ENCODE data around the gene SELENOT.

- TF ChIP-seq POLR2AphosphoS5 (IDR thresholded peaks at IDR 0.05), result no peak
- no peak for TF ChIP-seq CTCF (IDR thresholded peaks at IDR 0.05)
These were observed 4.3 kb downstream of the SELENOT start for GRCh38 chr3:150607267-150608065.

Data from sigmoid colon (tissue), 4 donors.